Vagina (tissue), 2 donors: ENCODE results near the gene TMEM140.

ENCODE experiments used
- CTCF ChIP-seq, 3 experiments: fragments of 450-650 bp in 2 of 3; fragments of 200-600 bp in 1 of 3; sonication (generic) in 1 of 3; IDR thresholded peaks; one replicate each; pipeline ENCODE4 v1.5.1; 2017 to 2019; ENCODE audit warnings: antibody characterized with exemption in 3 of 3, mild to moderate bottlenecking in 2 of 3, moderate library complexity in 2 of 3
- POLR2A ChIP-seq, 2 donors: fragments of 450-650 bp; IDR thresholded peaks; one replicate each; pipeline ENCODE4 v1.6.1; 2017; ENCODE audit warnings: antibody characterized with exemption in 2 of 2, mild to moderate bottlenecking in 2 of 2, moderate library complexity in 2 of 2
- POLR2AphosphoS5 ChIP-seq, 2 donors: sonication (generic); formaldehyde crosslinking; IDR thresholded peaks; one replicate each; pipeline ENCODE4 v1.9.0; 2017; ENCODE audit warnings: antibody characterized with exemption in 2 of 2, mild to moderate bottlenecking in 2 of 2, low read depth in 1 of 2; ENCODE audit not compliant: insufficient read depth in 1 of 2

- TF ChIP-seq POLR2AphosphoS5 (IDR thresholded peaks at IDR 0.05; ENCODE audit: insufficient read depth in 1 of 2, low read depth in 1 of 2) (no peak), CTCF (IDR thresholded peaks at IDR 0.05) (no peak), POLR2A (IDR thresholded peaks at IDR 0.05) (no peak)
Measured at GRCh38 chr7:135195968-135196629, 48.2 kb downstream of the TMEM140 start.
